ENCODE measurements around the gene SLC16A13. TPM values are rescaled to one million over a fixed set of nuclear protein-coding genes. Genes with fewer than 3 reads are reported as not detected.

SLC16A13 gene
- total RNA-seq, 1 donor from 2014 or later: 7.9 TPM

DNA sequence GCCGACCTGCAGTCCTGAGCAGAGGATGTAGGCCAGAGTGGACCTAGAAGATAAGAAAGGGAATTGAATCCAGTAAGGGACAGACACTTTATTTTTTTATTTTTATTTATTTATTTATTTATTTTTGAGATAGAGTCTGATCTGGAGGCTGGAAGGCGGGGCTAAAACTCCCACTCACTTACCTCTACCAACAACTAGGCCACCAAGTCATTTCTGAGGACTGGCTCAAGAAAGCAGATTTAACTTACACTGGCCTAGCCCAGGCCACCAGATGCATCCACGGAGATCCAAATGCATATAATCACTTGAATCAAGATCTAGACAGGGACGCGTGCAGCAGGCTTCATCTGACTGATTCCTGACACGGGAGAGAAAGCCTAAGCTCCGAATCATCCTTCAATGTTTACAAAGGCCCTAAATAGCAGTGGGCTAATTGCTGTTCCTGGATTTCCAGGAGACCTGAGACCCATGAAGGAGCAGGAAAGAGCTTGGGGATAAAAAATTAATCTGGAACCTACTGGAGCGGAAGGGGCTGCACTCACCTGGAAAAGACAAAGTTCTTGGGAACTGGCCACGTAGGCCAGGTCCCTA is 41.1 kb upstream of the SLC16A13 start:
- no peak for DNase-seq (ENCODE audit: extremely low spot score, unreplicated experiment)
- no peaks in the 10 kb centered on the region for H3K9me3 Mint-ChIP-seq (ENCODE audit: unreplicated experiment)
- no peaks in the 10 kb centered on the region for H3K27me3 Mint-ChIP-seq (ENCODE audit: unreplicated experiment)
- H3K4me3 Mint-ChIP-seq (ENCODE audit: unreplicated experiment): no peak overlapping the region
- peaks cover 22% of the 10 kb centered on the region for H3K36me3 Mint-ChIP-seq (ENCODE audit: unreplicated experiment)
- TF ChIP-seq, protein P1, sequence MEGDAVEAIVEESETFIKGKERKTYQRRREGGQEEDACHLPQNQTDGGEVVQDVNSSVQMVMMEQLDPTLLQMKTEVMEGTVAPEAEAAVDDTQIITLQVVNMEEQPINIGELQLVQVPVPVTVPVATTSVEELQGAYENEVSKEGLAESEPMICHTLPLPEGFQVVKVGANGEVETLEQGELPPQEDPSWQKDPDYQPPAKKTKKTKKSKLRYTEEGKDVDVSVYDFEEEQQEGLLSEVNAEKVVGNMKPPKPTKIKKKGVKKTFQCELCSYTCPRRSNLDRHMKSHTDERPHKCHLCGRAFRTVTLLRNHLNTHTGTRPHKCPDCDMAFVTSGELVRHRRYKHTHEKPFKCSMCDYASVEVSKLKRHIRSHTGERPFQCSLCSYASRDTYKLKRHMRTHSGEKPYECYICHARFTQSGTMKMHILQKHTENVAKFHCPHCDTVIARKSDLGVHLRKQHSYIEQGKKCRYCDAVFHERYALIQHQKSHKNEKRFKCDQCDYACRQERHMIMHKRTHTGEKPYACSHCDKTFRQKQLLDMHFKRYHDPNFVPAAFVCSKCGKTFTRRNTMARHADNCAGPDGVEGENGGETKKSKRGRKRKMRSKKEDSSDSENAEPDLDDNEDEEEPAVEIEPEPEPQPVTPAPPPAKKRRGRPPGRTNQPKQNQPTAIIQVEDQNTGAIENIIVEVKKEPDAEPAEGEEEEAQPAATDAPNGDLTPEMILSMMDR (IDR thresholded peaks at IDR 0.05): no peak
- no peak overlapping the region for H3K27ac Mint-ChIP-seq (ENCODE audit: unreplicated experiment)
- H3K4me1 Mint-ChIP-seq (ENCODE audit: unreplicated experiment): no peaks in the 10 kb centered on the region

GRCh38 chr17:6995500-6996255 is 40.1 kb upstream of the SLC16A13 start, which contains the start of gene ALOX12:
TSS of gene ALOX12 (plus strand) at chr17:6996049. CDS start at chr17:6996118, 69 bp downstream.
- TF ChIP-seq, protein P1 (IDR thresholded peaks at IDR 0.05): no peak
- H3K4me1 Mint-ChIP-seq (ENCODE audit: unreplicated experiment): no peaks in the 10 kb centered on the region
- peaks cover 28% of the 10 kb centered on the region for H3K36me3 Mint-ChIP-seq (ENCODE audit: unreplicated experiment)
- no peak within 1 kb of the TSS for H3K27ac Mint-ChIP-seq (ENCODE audit: unreplicated experiment)
- DNase-seq (ENCODE audit: extremely low spot score, unreplicated experiment): no peak
- H3K4me3 Mint-ChIP-seq (ENCODE audit: unreplicated experiment): no peak within 1 kb of the TSS
- no peaks in the 10 kb centered on the region for H3K9me3 Mint-ChIP-seq (ENCODE audit: unreplicated experiment)
- no peaks in the 10 kb centered on the region for H3K27me3 Mint-ChIP-seq (ENCODE audit: unreplicated experiment)

DNA sequence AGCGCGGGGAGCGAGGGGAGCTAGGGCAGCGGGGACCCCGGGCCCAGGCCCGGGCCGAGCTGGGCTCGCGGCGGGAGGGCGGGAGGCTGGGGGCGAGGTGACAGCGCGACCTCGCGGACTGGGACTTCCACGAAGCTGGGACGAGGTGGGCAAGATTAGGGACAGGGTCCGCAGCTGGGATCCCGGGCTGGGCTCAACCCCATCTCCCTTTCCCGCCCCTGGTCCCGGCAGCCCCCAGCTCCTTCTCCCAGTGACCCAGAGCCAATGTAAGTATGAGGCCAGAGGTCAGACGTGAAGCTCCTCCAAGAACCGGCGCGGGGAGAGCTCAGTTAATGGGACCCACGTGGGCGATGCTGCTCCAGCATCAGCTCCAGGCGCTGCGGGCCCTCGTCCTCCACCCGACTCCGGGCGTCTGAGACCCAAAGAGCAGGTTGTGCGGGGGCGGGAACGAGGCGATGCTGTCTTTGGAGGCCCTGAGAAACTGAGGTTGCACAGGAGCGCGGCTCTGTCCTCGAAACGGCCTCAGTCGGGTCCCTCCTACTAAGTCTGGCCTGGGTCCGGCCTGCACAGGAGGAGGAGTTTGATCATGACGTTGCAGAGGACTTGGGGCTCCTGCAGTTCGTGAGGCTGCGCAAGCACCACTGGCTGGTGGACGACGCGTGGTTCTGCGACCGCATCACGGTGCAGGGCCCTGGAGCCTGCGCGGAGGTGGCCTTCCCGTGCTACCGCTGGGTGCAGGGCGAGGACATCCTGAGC is 39.4 kb upstream of the SLC16A13 start:
- no peaks in the 10 kb centered on the region for H3K9me3 Mint-ChIP-seq (ENCODE audit: unreplicated experiment)
- H3K27me3 Mint-ChIP-seq (ENCODE audit: unreplicated experiment): no peaks in the 10 kb centered on the region
- H3K4me3 Mint-ChIP-seq (ENCODE audit: unreplicated experiment): no peak overlapping the region
- no peak for DNase-seq (ENCODE audit: extremely low spot score, unreplicated experiment)
- no peaks in the 10 kb centered on the region for H3K4me1 Mint-ChIP-seq (ENCODE audit: unreplicated experiment)
- H3K36me3 Mint-ChIP-seq (ENCODE audit: unreplicated experiment): peaks cover 34% of the 10 kb centered on the region
- TF ChIP-seq, protein P1 (IDR thresholded peaks at IDR 0.05): no peak
- H3K27ac Mint-ChIP-seq (ENCODE audit: unreplicated experiment): no peak overlapping the region

GRCh38 chr17:6997171-6997570 is 38.6 kb upstream of the SLC16A13 start:
- no peaks in the 10 kb centered on the region for H3K4me1 Mint-ChIP-seq (ENCODE audit: unreplicated experiment)
- TF ChIP-seq, protein P1 (IDR thresholded peaks at IDR 0.05): no peak
- H3K27ac Mint-ChIP-seq (ENCODE audit: unreplicated experiment): no peak overlapping the region
- H3K4me3 Mint-ChIP-seq (ENCODE audit: unreplicated experiment): no peak overlapping the region
- DNase-seq (ENCODE audit: extremely low spot score, unreplicated experiment): no peak
- H3K27me3 Mint-ChIP-seq (ENCODE audit: unreplicated experiment): no peaks in the 10 kb centered on the region
- no peaks in the 10 kb centered on the region for H3K9me3 Mint-ChIP-seq (ENCODE audit: unreplicated experiment)
- peaks cover 41% of the 10 kb centered on the region for H3K36me3 Mint-ChIP-seq (ENCODE audit: unreplicated experiment)
